NCI-H2227 (cell line): Measurements from ENCODE around the gene PRPH2.
"Not testable (repeated sequence)": the region's sequence is repeated elsewhere in the genome, so short reads cannot be mapped to it uniquely, and the experiment has no call there.

ENCODE experiments used
- DNase-seq: peaks from one replicate; lab custom pipeline; 2025; ENCODE audit not compliant: unreplicated experiment; lab: John Stamatoyannopoulos, UW

Gene PRPH2

DNA sequence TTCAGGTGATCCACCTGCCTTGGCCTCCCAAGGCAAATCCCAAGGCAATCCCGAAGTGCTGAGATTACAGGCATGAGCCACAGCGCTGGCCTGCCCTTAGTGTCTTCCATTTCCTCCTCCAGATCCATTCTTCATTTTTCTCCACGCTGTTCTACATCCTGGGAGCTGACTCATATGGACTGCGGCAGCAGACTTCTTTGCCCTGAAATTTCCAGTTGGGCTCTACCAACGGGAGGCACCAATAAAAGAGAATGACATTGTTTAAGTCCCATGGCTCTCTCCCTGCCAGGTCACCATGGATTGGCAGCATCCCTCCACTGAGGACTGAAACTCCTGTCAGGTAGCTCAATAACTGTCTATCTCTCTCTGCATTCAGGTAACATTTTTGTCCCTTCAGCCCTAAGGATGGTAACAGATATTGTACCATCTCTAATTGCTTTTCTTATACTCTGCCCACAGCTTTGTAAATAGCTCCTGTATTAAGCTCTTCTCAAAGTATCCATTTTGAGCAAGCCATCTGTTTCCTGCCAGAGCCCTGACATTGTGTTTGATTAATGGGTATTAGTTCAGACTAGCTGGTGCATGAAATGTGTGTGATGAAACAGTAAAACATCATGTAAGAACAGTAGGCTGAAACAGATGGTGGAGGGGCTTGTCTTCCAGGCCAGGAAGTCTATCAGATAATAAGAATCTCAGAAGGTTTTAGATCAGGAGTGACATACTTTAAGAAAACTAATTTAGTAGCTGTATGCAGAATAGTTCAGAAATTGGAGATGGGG lies 19.9 kb upstream of the PRPH2 start:
- peak; percentile 67 for DNase-seq

- no peak for DNase-seq
These were observed 18.3 kb upstream of the PRPH2 start for GRCh38 chr6:42740725-42741124.

GRCh38 chr6:42735976-42736375 lies 13.6 kb upstream of the PRPH2 start:
- no peak for DNase-seq

DNA sequence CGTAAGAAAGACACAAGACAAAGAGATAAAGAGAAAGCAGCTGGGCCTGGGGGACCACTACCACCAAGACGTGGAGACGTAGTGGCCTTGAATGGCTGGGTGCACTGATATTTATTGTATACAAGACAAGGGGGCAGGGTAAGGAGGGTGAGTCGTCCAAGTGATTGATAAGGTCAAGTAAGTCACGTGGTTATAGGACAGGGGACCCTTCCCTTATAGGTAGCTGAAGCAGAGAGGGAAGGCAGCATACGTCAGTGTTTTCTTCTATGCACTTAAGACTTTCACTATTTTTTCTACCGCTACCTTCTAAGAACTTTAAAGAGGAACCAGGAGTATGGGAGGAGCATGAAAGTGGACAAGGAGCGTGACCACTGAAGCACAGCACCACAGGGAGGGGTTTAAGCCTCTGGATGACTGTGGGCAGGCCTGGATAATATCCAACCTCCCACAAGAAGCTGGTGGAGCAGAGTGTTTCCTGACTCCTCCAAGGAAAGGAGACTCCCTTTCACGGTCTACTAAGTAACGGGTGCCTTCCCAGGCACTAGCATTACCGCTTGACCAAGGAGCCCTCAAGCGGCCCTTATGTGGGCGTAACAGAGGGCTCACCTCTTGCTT lies 11.6 kb upstream of the PRPH2 start:
- DNase-seq: not testable (repeated sequence)

- no peak for DNase-seq
These were observed 7.3 kb upstream of the PRPH2 start for GRCh38 chr6:42729731-42730130.

- no peak for DNase-seq
These were observed 5.2 kb upstream of the PRPH2 start for GRCh38 chr6:42727627-42728026.

DNA sequence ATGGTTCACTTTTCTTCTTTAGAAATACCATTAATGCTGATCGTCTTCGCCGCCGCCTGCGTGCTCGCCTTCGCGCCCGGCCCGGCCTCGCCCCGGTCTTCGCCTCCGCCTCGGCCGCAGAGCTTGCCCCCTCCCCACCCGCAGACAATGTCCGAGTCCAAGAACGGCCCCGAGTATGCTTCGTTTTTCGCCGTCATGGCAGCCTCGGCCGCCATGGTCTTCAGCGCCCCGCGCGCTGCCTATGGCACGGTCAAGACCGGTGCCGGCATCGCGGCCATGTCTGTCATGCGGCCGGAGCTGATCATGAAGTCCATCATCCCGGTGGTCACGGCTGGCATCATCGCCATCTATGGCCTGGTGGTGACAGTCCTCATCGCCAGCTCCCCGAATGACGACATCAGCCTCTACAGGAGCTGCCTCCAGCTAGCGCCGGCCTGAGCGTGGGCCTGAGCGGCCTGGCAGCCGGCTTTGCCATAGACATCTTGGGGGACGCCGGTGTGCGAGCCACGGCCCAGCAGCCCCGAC lies 4.8 kb upstream of the PRPH2 start:
- no peak for DNase-seq

GRCh38 chr6:42726485-42727086 lies 4.2 kb upstream of the PRPH2 start:
- DNase-seq: peak; percentile 69

GRCh38 chr6:42726026-42726425 lies 3.6 kb upstream of the PRPH2 start:
- DNase-seq: no peak

DNA sequence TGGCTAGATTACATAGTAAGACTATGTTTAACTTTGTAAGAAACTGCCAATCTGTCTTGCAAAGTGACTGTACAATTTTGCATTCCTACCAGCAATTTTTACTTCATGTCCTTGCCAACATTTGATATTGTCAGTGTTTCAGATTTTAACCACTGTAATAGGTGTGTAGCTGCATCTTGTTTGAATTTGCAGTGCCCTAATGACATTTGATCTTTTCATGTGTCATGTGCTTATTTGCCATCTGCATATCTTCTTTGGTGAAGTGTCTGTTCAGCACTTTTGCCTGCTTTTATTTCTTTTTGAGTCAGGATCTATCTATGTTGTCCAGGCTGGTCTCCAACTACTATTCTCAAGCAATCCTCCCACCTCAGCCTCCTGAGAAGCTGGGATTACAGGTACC lies 2.4 kb upstream of the PRPH2 start:
- DNase-seq: no peak

GRCh38 chr6:42720739-42721138 lies 1.7 kb downstream of the PRPH2 start:
- DNase-seq: no peak

GRCh38 chr6:42715871-42716270 lies 6.5 kb downstream of the PRPH2 start:
- DNase-seq: no peak

- DNase-seq: no peak
These were observed 8.2 kb downstream of the PRPH2 start for GRCh38 chr6:42714098-42714761.

- no peak for DNase-seq
These were observed 10.5 kb downstream of the PRPH2 start for GRCh38 chr6:42711930-42712329.

GRCh38 chr6:42710316-42710715 lies 12.1 kb downstream of the PRPH2 start:
- DNase-seq: peak; percentile 65

- DNase-seq: no peak
These were observed 12.5 kb downstream of the PRPH2 start for GRCh38 chr6:42709871-42710270.

GRCh38 chr6:42708096-42708495 lies 14.3 kb downstream of the PRPH2 start:
- no peak for DNase-seq

DNA sequence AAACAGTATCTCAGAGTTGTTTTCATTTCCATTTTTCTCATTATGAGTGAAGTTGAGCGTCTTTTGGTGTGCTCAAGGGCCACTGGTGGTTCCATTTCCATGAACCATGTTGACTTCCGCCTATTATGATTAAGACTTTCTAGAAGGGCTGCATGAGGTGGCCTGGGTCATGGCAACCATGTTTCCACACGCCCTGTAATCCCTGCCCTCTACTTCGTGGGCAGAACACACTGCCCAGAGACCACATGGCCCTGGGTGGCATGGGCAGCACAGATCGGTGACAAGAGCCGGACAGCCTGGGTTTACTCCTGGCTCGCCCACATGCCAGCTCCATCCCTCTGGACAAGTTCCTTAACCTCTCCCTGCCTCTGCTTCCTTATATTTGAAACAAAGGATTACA lies 14.8 kb downstream of the PRPH2 start:
- DNase-seq: no peak

DNA sequence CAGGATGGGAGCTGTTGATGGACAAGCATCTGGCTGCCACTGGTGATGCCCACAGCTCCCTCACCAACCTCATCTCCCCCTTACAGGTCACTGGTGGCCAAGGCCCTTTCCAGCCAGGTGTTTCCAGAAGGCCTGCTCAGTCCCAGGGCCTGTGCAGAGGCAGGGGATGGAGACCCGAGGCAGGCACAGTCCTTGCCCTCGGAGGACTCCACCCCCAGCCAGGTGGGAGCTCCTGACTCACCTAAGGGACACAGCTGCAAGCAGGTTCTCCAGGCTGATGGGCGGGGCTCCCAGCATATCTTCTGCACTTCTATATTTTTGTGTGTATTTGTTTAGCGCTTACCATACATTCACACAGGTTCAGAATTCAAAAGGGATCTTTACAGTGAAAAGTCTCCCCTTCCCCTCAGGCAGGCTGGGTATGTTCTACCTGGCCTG lies 17.4 kb downstream of the PRPH2 start:
- no peak for DNase-seq

GRCh38 chr6:42704251-42704936 lies 18.0 kb downstream of the PRPH2 start:
- DNase-seq: no peak

DNA sequence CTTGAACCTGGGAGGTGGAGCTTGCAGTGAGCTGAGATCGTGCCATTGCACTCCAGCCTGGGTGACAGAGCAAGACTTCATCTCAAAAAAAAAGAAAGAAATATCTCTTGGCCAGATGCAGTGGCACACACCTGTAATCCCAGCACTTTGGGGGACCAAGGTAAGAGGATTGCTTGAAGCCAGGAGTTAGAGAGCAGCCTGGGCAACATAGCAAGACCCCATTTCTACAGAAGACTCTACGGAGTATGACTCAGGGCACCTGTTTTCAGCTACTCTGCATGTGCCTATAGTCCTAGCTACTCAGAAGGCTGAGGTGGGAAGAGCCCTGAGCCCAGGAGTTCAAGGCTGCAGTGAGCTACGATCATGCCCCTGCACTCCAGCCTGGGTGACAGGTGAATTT lies 19.6 kb downstream of the PRPH2 start:
- DNase-seq: not testable (repeated sequence)
